Kidney epithelial cell (primary cell): ENCODE measurements around the gene MATCAP1. TPM values are rescaled to one million over a fixed set of nuclear protein-coding genes. Genes with fewer than 3 reads are reported as not detected.
A peak's percentile ranks its signal among the peaks of the same experiment; 100 is the strongest.

ENCODE experiments used
- DNase-seq: peaks from one replicate; pipeline ENCODE4 v3.0.0-alpha.2; 2010; ENCODE audit warnings: low read depth
- H3K27me3 ChIP-seq: 2 replicates; pipeline ENCODE4 v1.6.0; 2011; ENCODE audit warnings: low read length; ENCODE audit not compliant: control insufficient read depth, insufficient read depth
- H3K36me3 ChIP-seq: 2 replicates; pipeline ENCODE4 v1.5.1; 2011; ENCODE audit warnings: low read length; ENCODE audit not compliant: control insufficient read depth, insufficient read depth
- H3K4me3 ChIP-seq: 2 replicates; pipeline ENCODE4 v1.5.1; 2011; ENCODE audit warnings: low read depth, mild to moderate bottlenecking, control low read depth, low read length
- total RNA-seq: library from RNA; depleted of rRNA; stranded (reverse); fragments of >200 nt; gene quantifications from 2 replicates; pipeline ENCODE4 v1.2.3, GENCODE V29; 2015
- TF ChIP-seq, protein P1 (sequence below): IDR thresholded peaks from 2 replicates; pipeline ENCODE4 v1.5.1; 2011; ENCODE audit warnings: mild to moderate bottlenecking, moderate library complexity, low read length, control low read depth, inconsistent platforms; ENCODE audit not compliant: insufficient read depth, poor library complexity, severe bottlenecking

The MATCAP1 gene
- total RNA-seq, 1 donor from 2014 or later = 10.8 TPM

DNA sequence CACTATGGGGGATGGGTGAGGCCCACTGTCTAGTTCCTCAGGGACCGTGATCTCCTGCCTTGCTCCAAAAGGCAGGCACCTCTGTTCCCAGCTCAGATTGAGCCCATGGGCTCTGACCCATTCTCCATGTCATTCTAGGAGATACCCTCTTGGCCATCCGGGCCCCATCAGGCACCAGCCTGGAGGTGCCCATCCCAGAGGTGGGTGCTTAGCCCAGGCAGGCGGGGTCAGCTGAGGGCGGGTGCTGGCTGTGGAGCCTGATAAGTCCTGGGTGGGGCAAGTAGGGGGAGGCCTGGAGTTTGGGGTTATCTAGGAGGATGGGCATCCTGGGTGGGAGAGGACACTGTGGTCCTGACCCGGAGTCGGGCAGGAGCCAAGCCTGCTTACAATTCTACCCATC, 10.5 kb upstream of the MATCAP1 start:
- H3K36me3 ChIP-seq = peaks cover 2% of the 10 kb centered on the region
- TF ChIP-seq, protein P1, sequence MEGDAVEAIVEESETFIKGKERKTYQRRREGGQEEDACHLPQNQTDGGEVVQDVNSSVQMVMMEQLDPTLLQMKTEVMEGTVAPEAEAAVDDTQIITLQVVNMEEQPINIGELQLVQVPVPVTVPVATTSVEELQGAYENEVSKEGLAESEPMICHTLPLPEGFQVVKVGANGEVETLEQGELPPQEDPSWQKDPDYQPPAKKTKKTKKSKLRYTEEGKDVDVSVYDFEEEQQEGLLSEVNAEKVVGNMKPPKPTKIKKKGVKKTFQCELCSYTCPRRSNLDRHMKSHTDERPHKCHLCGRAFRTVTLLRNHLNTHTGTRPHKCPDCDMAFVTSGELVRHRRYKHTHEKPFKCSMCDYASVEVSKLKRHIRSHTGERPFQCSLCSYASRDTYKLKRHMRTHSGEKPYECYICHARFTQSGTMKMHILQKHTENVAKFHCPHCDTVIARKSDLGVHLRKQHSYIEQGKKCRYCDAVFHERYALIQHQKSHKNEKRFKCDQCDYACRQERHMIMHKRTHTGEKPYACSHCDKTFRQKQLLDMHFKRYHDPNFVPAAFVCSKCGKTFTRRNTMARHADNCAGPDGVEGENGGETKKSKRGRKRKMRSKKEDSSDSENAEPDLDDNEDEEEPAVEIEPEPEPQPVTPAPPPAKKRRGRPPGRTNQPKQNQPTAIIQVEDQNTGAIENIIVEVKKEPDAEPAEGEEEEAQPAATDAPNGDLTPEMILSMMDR = no peak

DNA sequence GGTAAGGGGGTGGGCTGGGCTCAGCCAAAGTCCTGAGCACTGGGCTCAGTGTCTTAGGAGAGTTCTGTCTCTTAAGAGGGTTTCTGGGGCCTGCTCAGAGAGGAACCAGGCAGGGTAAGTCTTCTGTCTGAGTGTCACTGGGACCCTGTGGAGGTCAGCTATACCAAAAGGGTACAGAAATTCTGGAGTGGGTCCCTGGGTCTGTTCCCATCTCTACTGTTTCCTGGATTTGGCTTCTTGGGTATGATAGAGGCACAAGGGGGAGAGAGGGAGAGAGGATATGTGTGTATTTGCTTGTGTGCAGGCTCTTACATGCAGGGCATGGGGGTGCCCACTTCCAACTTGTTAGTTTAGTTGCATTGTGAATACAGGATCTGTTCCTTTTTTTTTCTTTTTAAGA, 9.8 kb upstream of the MATCAP1 start:
- Histone ChIP-seq H3K36me3 (peaks cover 2% of the 10 kb centered on the region), H3K4me3 (no peak overlapping the region)

More for the DNA sequence above, 10.5 kb upstream of the MATCAP1 start:
- DNase-seq = no peak
- Histone ChIP-seq H3K4me3 (no peak overlapping the region), H3K27me3 (no peaks in the 10 kb centered on the region)

DNA sequence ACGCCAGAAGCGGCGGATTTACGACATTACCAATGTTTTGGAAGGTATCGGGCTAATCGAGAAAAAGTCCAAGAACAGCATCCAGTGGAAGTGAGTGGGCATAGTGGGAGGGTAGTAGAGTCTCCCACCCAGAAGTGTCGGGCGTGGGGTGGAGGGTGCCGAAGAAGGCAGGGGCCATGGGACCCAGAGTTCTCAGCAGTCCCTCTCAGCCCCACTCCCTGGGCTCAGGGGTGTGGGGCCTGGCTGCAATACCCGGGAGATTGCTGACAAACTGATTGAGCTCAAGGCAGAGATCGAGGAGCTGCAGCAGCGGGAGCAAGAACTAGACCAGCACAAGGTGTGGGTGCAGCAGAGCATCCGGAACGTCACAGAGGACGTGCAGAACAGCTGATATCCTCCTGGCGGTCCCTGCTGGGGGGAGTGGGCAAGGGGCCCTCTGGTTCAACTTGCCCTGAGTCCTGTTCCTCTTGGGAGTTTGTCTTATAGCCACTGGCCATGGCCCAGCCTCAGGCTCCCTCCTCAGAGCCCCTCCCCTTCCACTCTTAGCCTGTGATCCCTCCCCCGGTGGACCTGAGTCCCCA, 9.1 kb upstream of the MATCAP1 start:
- Histone ChIP-seq H3K27me3 (no peaks in the 10 kb centered on the region), H3K4me3 (peak overlapping the region; percentile 94), H3K36me3 (peaks cover 2% of the 10 kb centered on the region)
- TF ChIP-seq, protein P1 = no peak
- no peak for DNase-seq

More for the DNA sequence above, 9.8 kb upstream of the MATCAP1 start:
- no peak for DNase-seq
- TF ChIP-seq, protein P1 = no peak
- no peaks in the 10 kb centered on the region for H3K27me3 ChIP-seq

DNA sequence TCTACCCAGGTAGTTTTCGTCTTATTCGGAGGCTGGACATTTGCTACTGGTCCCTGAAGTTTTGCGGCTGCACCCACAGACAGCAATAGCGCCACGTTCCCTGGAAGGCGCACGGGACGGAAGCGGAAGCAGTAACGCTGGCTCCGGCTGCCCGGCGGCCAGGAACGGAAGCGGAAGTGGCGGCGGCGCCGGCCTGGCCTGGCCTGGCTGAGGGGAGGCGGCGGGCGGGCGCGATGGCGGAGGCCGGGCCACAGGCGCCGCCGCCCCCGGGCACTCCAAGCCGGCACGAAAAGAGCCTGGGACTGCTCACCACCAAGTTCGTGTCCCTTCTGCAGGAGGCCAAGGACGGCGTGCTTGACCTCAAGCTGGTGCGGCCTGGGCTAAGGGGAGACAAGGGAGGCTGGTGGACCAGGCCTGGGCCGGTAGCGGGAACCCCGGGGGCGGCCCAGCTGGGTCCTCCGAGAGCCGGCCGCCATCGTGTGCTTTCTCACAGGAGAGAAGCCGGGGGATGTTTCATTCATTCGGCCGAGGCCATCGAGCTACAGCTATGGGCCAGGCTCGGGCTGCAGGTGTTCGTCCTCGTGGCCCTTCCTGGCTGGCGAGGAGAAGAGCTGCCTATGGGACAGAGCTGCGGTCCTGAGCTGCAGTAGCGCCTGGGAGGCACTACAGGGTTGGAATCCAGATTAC, 8.4 kb upstream of the MATCAP1 start, which contains the start of gene E2F4:
TSS of gene E2F4 (plus strand) at position 161 of the 687 bp plus-strand sequence. CDS start at position 234, 73 bp downstream.
- DNase-seq = no peak

DNA sequence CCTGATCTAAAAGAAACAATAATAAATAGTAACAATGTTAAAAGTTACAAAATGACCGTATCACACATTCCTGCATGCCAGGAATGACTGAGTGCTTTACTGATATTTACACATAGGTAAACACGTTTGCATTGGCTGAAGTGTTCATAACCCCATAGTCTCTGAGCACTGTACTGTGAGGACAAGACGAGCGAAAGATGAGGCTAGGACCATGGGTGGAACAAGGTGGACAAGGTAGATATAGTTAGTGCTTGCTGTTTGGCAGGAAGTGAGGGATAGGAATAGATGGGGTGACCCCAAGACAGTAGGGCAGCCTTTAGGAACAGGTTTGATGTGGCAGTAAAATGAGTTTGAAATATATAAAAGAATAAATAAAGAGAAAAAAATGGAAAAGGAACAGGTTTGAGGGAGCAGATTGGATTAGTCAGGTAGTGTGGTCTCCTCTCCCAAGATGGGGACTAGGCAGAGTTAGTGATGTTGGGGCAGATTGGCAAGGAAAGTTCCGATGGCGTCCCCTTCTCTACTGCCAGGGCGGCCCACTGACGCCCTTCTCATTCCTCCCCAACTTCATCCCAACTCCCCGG, 7.7 kb upstream of the MATCAP1 start:
- no peaks in the 10 kb centered on the region for H3K27me3 ChIP-seq
- peaks cover 2% of the 10 kb centered on the region for H3K36me3 ChIP-seq
- TF ChIP-seq, protein P1 = no peak
- H3K4me3 ChIP-seq = peak overlapping the region; percentile 31
- no peak for DNase-seq

More for the DNA sequence above, 8.4 kb upstream of the MATCAP1 start, which contains the start of gene E2F4:
- H3K4me3 ChIP-seq = peak within 1 kb of the TSS; percentile 94
- TF ChIP-seq, protein P1 = no peak
- peaks cover 2% of the 10 kb centered on the region for H3K36me3 ChIP-seq
- H3K27me3 ChIP-seq = no peaks in the 10 kb centered on the region
